ENCODE measurements around the gene NARS2. TPM values are rescaled to one million over a fixed set of nuclear protein-coding genes. Genes with fewer than 3 reads are reported as not detected.
A peak's percentile ranks its signal among the peaks of the same experiment; 100 is the strongest.

The NARS2 gene
- total RNA-seq, 2 experiments from 2014 or later = 14.8 to 18.5 TPM

DNA sequence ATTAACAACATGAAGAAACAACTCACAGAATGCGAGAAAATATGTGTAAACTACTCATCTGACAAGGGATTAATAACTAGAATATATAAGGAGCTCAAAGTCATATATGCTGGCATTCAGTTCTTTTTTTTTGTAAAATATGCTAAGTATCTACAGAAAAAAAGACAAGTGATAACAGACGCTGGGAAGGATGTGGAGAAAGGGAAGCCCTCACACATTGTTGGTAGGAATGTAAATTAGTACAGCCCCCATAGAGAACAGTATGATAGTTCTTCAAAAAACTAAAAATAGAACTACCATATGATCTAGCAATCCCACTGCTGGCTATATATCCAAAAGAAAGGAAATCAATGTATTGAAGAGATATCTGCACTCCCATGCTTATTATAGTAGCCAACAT lies 170.9 kb downstream of the NARS2 start:
- Mint-ChIP-seq H3K27ac (no peak overlapping the region), H3K9me3 (ENCODE audit: insufficient read depth) (peaks cover 7% of the 10 kb centered on the region), H3K36me3 (ENCODE audit: low read depth) (peaks cover 18% of the 10 kb centered on the region), H3K4me3 (no peak overlapping the region), H3K27me3 (ENCODE audit: low read depth) (peaks cover 3% of the 10 kb centered on the region), H3K4me1 (ENCODE audit: low read depth) (peaks cover 13% of the 10 kb centered on the region)
- DNase-seq (no peak), ATAC-seq (no peak)
- CTCF ChIA-PET = interaction anchor here (1.0 to 2.2 kb wide), 2 partner anchors 17 to 161 kb away, joined by 3 to 7 read pairs; no protein-coding TSS in a partner anchor
- POLR2A ChIA-PET = interaction anchor here (0.7 kb wide), 1 partner anchor 31 kb away, joined by 4 read pairs; no protein-coding TSS in a partner anchor

DNA sequence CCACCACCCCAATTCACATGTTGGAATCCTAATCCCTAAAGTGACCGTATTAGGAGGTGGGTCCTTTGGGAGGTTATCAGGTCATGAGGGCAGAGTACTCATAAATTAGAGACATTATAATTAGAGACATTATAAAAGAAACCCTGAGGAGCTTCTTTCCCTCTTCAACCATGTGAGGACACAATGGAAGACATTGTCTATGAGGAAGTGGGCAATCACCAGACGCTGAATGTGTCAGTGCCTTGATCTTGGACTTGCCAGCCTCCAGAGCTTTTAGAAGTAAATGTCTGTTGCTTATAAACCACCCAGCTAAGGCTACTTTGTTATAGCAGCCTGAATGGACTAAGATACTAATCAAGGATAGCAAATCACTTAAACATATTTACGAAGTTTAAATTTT lies 171.8 kb downstream of the NARS2 start:
- CTCF ChIA-PET = interaction anchor here (1.2 to 2.2 kb wide), 2 partner anchors 10 to 162 kb away, joined by 3 to 7 read pairs; no protein-coding TSS in a partner anchor

DNA sequence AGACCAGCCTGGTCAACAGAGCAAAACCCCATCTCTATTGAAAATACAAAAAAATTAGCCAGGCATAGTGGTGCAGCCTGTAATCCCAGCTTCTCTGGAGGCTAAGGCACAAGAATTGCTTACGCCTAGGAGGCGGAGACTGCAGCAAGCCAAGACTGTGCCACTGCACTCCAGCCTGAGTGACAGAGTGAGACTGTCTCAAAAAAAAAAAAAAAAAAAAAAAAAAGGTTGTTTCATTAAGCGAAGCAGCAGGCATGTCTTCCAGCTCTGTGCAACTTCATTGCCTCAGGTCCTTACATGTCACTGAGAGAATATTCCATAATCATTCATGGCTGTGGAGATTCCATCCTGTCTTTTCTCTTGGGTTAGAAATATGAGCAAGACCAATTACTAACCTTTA lies 174.0 kb downstream of the NARS2 start:
- no peak for ATAC-seq
- no peak overlapping the region for H3K27ac Mint-ChIP-seq

More for the DNA sequence above, 171.8 kb downstream of the NARS2 start:
- POLR2A ChIA-PET = no interaction called here
- ATAC-seq = no peak
- H3K27ac Mint-ChIP-seq = no peak overlapping the region
- no peak for DNase-seq
- peaks cover 3% of the 10 kb centered on the region for H3K27me3 Mint-ChIP-seq (ENCODE audit: low read depth)
- H3K36me3 Mint-ChIP-seq (ENCODE audit: low read depth) = peaks cover 12% of the 10 kb centered on the region
- no peak overlapping the region for H3K4me3 Mint-ChIP-seq
- peaks cover 15% of the 10 kb centered on the region for H3K4me1 Mint-ChIP-seq (ENCODE audit: low read depth)
- H3K9me3 Mint-ChIP-seq (ENCODE audit: insufficient read depth) = peaks cover 5% of the 10 kb centered on the region

GRCh38 chr11:78400116-78400515 lies 174.5 kb downstream of the NARS2 start:
- no peaks in the 10 kb centered on the region for H3K9me3 Mint-ChIP-seq (ENCODE audit: insufficient read depth)
- no peak for ATAC-seq
- ChIA-PET CTCF (interaction anchor here (1.1 kb wide), 1 partner anchor 16 kb away, joined by 3 read pairs; no protein-coding TSS in a partner anchor), POLR2A (no interaction called here)
- H3K36me3 Mint-ChIP-seq (ENCODE audit: low read depth) = no peaks in the 10 kb centered on the region
- H3K4me1 Mint-ChIP-seq (ENCODE audit: low read depth) = peaks cover 19% of the 10 kb centered on the region
- H3K27ac Mint-ChIP-seq = no peak overlapping the region
- H3K4me3 Mint-ChIP-seq = no peak overlapping the region
- no peak for DNase-seq
- H3K27me3 Mint-ChIP-seq (ENCODE audit: low read depth) = no peaks in the 10 kb centered on the region

More for the DNA sequence above, 174.0 kb downstream of the NARS2 start:
- H3K36me3 Mint-ChIP-seq (ENCODE audit: low read depth) = no peaks in the 10 kb centered on the region
- H3K9me3 Mint-ChIP-seq (ENCODE audit: insufficient read depth) = no peaks in the 10 kb centered on the region
- ChIA-PET POLR2A (interaction anchor here (0.7 kb wide), 1 partner anchor 109 kb away, joined by 6 read pairs; no protein-coding TSS in a partner anchor), CTCF (interaction anchor here (1.1 kb wide), 1 partner anchor 15 kb away, joined by 3 read pairs; no protein-coding TSS in a partner anchor)
- no peaks in the 10 kb centered on the region for H3K27me3 Mint-ChIP-seq (ENCODE audit: low read depth)
- DNase-seq = no peak
- H3K4me3 Mint-ChIP-seq = no peak overlapping the region
- peaks cover 19% of the 10 kb centered on the region for H3K4me1 Mint-ChIP-seq (ENCODE audit: low read depth)

GRCh38 chr11:78399136-78399535 lies 175.5 kb downstream of the NARS2 start:
- H3K4me1 Mint-ChIP-seq (ENCODE audit: low read depth) = peaks cover 19% of the 10 kb centered on the region
- ATAC-seq (no peak), DNase-seq (no peak)
- H3K36me3 Mint-ChIP-seq (ENCODE audit: low read depth) = no peaks in the 10 kb centered on the region
- H3K4me3 Mint-ChIP-seq = no peak overlapping the region
- no peak overlapping the region for H3K27ac Mint-ChIP-seq
- CTCF ChIA-PET = interaction anchor here (0.6 to 1.5 kb wide), 6 partner anchors 16 to 171 kb away, joined by 3 to 6 read pairs (median 4); no protein-coding TSS in a partner anchor
- no peaks in the 10 kb centered on the region for H3K9me3 Mint-ChIP-seq (ENCODE audit: insufficient read depth)
- POLR2A ChIA-PET = no interaction called here
- H3K27me3 Mint-ChIP-seq (ENCODE audit: low read depth) = no peaks in the 10 kb centered on the region

DNA sequence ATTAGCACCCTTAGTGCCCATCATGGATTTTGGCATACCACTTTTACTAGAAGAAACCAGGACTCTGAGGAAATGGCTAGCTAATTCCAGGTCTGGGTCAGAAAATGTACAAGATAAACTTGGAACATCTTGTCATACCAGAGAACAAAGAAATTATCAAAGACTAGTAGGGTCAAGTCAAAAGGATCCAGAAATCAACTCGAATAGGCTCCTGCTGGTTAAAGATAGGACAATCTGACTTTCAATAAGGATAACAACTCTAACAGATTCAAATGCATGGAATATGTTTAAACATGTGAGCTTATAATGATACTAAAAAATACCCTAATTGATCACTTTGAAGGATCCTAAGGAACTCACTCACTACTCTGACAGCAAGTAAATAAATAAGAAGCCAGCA lies 175.9 kb downstream of the NARS2 start:
- no peaks in the 10 kb centered on the region for H3K9me3 Mint-ChIP-seq (ENCODE audit: insufficient read depth)
- POLR2A ChIA-PET = no interaction called here
- no peak overlapping the region for H3K27ac Mint-ChIP-seq
- no peaks in the 10 kb centered on the region for H3K27me3 Mint-ChIP-seq (ENCODE audit: low read depth)
- no peak overlapping the region for H3K4me3 Mint-ChIP-seq
- CTCF ChIA-PET = interaction anchor here (1.2 to 1.5 kb wide), 5 partner anchors 17 to 170 kb away, joined by 3 to 6 read pairs (median 4); no protein-coding TSS in a partner anchor
- no peak for ATAC-seq
- H3K36me3 Mint-ChIP-seq (ENCODE audit: low read depth) = no peaks in the 10 kb centered on the region
- peaks cover 19% of the 10 kb centered on the region for H3K4me1 Mint-ChIP-seq (ENCODE audit: low read depth)
- no peak for DNase-seq

GRCh38 chr11:78397398-78397797 lies 177.3 kb downstream of the NARS2 start:
- Mint-ChIP-seq H3K36me3 (ENCODE audit: low read depth) (no peaks in the 10 kb centered on the region), H3K27ac (peak overlapping the region; percentile 0), H3K4me3 (no peak overlapping the region), H3K27me3 (ENCODE audit: low read depth) (no peaks in the 10 kb centered on the region), H3K9me3 (ENCODE audit: insufficient read depth) (no peaks in the 10 kb centered on the region), H3K4me1 (ENCODE audit: low read depth) (peaks cover 26% of the 10 kb centered on the region)
- ChIA-PET CTCF (interaction anchor here (0.5 to 1.7 kb wide), 9 partner anchors 18 to 256 kb away, joined by 3 to 7 read pairs (median 4); no protein-coding TSS in a partner anchor), POLR2A (interaction anchor here (1.5 kb wide), 2 partner anchors 9 to 21 kb away, joined by 4 to 5 read pairs; no protein-coding TSS in a partner anchor)
- DNase-seq = peak; percentile 49
- ATAC-seq = peak; percentile 77

DNA sequence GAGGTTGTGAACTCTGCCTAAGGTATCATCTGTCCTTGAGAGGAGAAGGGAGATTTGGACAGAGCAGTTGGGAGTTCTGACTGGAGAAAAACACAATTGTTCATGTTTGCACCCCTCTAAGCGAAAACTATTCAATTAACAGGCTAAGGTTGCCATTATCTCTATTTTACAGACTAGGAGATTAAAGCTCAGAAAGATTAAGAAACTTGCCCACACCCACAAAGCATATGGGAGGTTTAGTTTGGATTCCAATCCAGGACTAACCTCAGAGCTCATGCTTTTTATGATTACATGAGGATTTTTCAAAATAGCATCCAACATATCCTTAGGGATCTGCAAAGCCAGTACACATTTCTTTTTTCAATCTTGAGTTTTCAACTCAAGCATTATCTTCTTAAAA lies 179.1 kb downstream of the NARS2 start:
- Mint-ChIP-seq H3K9me3 (ENCODE audit: insufficient read depth) (no peaks in the 10 kb centered on the region), H3K36me3 (ENCODE audit: low read depth) (no peaks in the 10 kb centered on the region), H3K4me1 (ENCODE audit: low read depth) (peaks cover 26% of the 10 kb centered on the region), H3K4me3 (no peak overlapping the region), H3K27me3 (ENCODE audit: low read depth) (no peaks in the 10 kb centered on the region), H3K27ac (no peak overlapping the region)
- ChIA-PET POLR2A (no interaction called here), CTCF (interaction anchor here (0.7 kb wide), 1 partner anchor 250 kb away, joined by 4 read pairs; no protein-coding TSS in a partner anchor)
- DNase-seq (no peak), ATAC-seq (no peak)

DNA sequence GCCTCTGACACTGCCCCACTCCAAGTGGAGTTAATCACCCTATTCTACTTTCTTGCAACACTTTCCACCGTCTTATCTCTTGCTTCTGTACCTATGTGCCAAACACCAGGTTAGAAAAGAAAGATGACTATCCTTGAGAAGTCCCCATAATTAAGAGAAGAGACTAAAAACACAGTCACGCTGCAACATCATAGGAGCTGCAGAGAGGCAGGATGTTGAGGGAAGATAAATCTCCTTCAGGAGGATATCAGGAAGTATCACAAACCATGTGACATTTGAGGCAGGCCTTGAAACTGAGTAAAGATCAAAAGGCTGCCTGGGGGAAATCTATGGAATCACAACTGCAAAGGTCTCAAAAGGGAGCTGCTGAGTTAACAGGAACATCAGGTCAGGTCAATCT lies 181.8 kb downstream of the NARS2 start:
- Mint-ChIP-seq H3K27ac (no peak overlapping the region), H3K9me3 (ENCODE audit: insufficient read depth) (no peaks in the 10 kb centered on the region), H3K27me3 (ENCODE audit: low read depth) (no peaks in the 10 kb centered on the region), H3K4me1 (ENCODE audit: low read depth) (peaks cover 20% of the 10 kb centered on the region), H3K4me3 (no peak overlapping the region), H3K36me3 (ENCODE audit: low read depth) (no peaks in the 10 kb centered on the region)
- ATAC-seq (no peak), DNase-seq (no peak)
- CTCF ChIA-PET = no interaction called here
- POLR2A ChIA-PET = no interaction called here

DNA sequence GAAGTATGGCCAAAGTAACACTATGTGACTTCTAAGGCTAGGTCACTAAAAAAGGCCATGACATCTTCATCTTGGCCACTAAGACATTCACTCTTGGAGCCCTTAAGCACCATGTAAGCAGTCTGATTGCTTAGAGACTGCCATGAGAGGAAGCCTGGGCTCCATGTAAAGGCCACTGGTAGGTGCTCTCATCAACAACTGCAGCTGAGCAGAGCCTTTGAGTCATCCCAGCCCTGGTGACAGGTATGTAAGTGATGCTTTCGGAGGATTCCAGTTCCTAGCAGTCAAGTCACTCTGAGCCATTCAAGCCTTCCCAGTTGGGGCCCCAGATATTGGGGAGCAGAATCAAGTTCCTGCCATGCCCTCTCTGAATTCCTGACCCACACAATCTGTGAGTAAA lies 183.2 kb downstream of the NARS2 start:
- Mint-ChIP-seq H3K4me3 (no peak overlapping the region), H3K4me1 (ENCODE audit: low read depth) (peaks cover 8% of the 10 kb centered on the region), H3K9me3 (ENCODE audit: insufficient read depth) (no peaks in the 10 kb centered on the region), H3K27me3 (ENCODE audit: low read depth) (no peaks in the 10 kb centered on the region), H3K36me3 (ENCODE audit: low read depth) (no peaks in the 10 kb centered on the region), H3K27ac (peak overlapping the region; percentile 16)
- DNase-seq (no peak), ATAC-seq (no peak)
- POLR2A ChIA-PET = no interaction called here
- CTCF ChIA-PET = no interaction called here

DNA sequence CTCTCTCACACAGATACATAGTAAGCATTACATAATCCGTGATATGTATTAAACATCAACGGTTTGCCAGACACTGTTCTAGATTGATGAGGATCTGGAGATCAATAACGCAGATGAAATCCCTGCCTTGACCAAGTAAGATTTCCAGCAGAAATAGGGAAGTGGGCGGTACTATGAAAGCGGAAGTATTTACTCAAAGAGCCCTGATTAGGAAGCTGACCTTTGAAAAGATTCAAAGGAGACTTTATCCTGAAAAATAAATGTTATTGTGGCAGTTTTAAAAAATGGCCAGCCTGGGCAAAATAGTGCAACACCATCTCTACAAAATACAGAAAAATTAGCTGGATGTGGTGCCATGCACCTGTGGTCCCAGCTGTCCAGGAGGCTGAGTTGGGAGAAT lies 183.9 kb downstream of the NARS2 start:
- ChIA-PET CTCF (no interaction called here), POLR2A (no interaction called here)
- no peak overlapping the region for H3K27ac Mint-ChIP-seq
- ATAC-seq (no peak), DNase-seq (no peak)
- peaks cover 7% of the 10 kb centered on the region for H3K4me1 Mint-ChIP-seq (ENCODE audit: low read depth)
- no peaks in the 10 kb centered on the region for H3K9me3 Mint-ChIP-seq (ENCODE audit: insufficient read depth)
- no peaks in the 10 kb centered on the region for H3K36me3 Mint-ChIP-seq (ENCODE audit: low read depth)
- H3K27me3 Mint-ChIP-seq (ENCODE audit: low read depth) = no peaks in the 10 kb centered on the region
- H3K4me3 Mint-ChIP-seq = no peak overlapping the region

DNA sequence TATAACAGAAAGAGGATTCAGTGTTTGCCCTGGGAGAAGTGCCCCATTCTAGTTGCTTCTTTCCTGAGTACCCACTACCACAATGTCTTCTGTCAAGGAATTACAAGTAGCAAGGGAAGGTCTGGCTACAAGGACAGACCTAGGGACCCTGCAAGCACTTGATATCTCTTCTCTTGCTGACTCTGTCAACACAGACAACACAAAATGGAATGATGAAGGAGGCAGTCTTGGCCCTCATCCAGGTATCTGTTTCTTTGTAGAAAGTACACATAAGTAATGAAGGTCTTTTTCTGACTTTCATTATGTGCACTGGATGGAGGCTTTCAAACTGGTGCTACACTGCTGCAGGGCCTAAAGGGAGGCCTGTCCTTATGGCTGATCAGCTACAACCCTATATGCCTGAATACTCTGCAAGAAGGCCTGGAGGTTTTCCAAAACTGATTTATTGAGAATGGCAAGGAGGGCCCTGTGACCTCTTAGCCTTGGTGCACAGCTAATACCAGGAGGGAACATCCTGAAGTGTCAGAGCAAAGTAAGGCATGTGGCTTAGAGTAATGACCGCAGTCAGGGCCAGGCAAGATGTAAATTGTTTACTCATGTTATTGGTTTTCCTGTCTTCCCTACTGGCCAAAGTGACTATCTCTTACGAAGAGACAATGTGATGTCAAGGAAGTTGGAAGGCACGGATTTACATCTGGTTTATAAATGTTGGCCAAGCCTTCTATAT lies 188.3 kb downstream of the NARS2 start:
- Mint-ChIP-seq H3K27me3 (ENCODE audit: low read depth) (no peaks in the 10 kb centered on the region), H3K4me3 (no peak overlapping the region), H3K27ac (no peak overlapping the region), H3K36me3 (ENCODE audit: low read depth) (peaks cover 18% of the 10 kb centered on the region), H3K9me3 (ENCODE audit: insufficient read depth) (peaks cover 16% of the 10 kb centered on the region), H3K4me1 (ENCODE audit: low read depth) (no peaks in the 10 kb centered on the region)
- POLR2A ChIA-PET = no interaction called here
- DNase-seq = no peak
- ATAC-seq = no peak
- CTCF ChIA-PET = no interaction called here
